Measurements from ENCODE around the gene PPARA.

GRCh38 chr22:46139895-46140350 lies 10.4 kb upstream of the PPARA start:
- TF ChIP-seq CTCF (IDR thresholded peaks at IDR 0.05) = no peak
- no peak for TF ChIP-seq ZFX (IDR thresholded peaks at IDR 0.05; ENCODE audit: borderline replicate concordance)
